B cell (primary cell): ENCODE results near the gene KEL.

Experiments used
- EZH2 ChIP-seq: IDR thresholded peaks from 2 replicates; pipeline ENCODE4 v1.6.1; 2012; ENCODE audit warnings: borderline replicate concordance, low read depth, mild to moderate bottlenecking, moderate library complexity, low read length; ENCODE audit not compliant: insufficient read depth, poor library complexity, severe bottlenecking
- TF ChIP-seq, protein P1 (sequence below): fragments of 200-600 bp; IDR thresholded peaks from one replicate; pipeline ENCODE4 v1.8.0; 2022; ENCODE audit warnings: antibody characterized with exemption, mild to moderate bottlenecking

DNA sequence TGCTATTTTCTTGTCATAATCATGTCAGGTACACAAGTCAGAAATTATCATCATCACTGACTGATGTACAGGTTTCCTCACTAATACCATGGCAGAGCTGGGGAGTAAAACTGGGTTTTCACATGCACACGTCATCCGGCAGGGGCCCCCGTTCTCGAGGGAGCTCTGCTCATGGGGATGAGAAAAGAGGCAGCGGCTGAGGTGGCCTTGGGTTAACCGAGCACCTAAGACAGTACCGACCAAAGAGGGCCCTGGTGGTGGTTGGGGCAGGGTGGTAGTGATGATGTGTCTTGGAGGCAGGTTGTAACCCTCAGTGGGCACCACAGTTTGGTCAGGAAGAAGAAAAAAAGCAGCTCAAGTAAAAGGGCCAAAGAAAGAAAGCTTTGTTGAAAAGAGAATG is 64.5 kb downstream of the KEL start:
- TF ChIP-seq, protein P1, sequence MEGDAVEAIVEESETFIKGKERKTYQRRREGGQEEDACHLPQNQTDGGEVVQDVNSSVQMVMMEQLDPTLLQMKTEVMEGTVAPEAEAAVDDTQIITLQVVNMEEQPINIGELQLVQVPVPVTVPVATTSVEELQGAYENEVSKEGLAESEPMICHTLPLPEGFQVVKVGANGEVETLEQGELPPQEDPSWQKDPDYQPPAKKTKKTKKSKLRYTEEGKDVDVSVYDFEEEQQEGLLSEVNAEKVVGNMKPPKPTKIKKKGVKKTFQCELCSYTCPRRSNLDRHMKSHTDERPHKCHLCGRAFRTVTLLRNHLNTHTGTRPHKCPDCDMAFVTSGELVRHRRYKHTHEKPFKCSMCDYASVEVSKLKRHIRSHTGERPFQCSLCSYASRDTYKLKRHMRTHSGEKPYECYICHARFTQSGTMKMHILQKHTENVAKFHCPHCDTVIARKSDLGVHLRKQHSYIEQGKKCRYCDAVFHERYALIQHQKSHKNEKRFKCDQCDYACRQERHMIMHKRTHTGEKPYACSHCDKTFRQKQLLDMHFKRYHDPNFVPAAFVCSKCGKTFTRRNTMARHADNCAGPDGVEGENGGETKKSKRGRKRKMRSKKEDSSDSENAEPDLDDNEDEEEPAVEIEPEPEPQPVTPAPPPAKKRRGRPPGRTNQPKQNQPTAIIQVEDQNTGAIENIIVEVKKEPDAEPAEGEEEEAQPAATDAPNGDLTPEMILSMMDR: no peak
- TF ChIP-seq EZH2: no peak
